GM12801 (cell line): Measurements from ENCODE around the gene FBXO7.

Experiments used
- TF ChIP-seq, protein P1 (sequence below): IDR thresholded peaks from one replicate; pipeline ENCODE4 v1.5.1; 2011; ENCODE audit warnings: control low read depth; ENCODE audit not compliant: insufficient read length; ENCODE audit errors: extremely low read depth

The FBXO7 gene

DNA sequence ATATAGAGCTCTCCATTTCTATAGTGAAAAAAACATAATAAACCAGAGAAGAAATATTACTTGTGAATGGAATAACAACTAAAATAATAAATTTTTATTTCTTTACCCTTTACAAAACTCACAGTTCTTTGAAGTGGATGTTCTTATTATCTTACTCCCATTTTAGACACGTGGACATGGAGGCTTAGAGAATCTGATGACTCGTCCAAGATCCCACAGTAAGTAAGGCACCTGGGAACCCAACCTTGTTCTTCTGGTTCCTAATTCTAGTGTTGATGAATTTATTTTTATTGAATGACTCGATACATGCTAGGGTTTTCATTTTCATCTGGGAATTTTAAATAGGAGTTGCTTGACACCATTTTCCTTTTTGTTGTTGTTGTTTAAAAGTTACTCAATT, 12.2 kb upstream of the FBXO7 start:
- TF ChIP-seq, protein P1, sequence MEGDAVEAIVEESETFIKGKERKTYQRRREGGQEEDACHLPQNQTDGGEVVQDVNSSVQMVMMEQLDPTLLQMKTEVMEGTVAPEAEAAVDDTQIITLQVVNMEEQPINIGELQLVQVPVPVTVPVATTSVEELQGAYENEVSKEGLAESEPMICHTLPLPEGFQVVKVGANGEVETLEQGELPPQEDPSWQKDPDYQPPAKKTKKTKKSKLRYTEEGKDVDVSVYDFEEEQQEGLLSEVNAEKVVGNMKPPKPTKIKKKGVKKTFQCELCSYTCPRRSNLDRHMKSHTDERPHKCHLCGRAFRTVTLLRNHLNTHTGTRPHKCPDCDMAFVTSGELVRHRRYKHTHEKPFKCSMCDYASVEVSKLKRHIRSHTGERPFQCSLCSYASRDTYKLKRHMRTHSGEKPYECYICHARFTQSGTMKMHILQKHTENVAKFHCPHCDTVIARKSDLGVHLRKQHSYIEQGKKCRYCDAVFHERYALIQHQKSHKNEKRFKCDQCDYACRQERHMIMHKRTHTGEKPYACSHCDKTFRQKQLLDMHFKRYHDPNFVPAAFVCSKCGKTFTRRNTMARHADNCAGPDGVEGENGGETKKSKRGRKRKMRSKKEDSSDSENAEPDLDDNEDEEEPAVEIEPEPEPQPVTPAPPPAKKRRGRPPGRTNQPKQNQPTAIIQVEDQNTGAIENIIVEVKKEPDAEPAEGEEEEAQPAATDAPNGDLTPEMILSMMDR = no peak

DNA sequence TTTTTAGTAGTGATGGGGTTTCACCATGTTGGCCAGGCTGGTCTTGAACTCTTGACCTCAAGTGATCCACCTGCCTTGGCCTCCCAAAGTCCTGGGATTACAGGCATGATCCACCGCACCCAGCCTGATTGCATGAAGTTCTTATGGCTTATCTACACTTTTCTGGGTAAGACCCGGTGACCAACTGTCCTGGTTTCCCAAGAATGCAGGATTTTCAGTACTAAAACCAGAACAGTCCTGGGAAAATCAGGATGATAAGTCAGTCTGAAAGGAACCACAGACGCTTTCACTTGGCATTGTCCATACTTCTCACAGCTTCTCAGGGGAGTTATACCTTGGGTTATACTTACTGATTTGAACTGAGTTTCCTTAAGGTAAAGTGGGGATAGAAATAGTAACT, 8.9 kb upstream of the FBXO7 start:
- TF ChIP-seq, protein P1 = no peak

DNA sequence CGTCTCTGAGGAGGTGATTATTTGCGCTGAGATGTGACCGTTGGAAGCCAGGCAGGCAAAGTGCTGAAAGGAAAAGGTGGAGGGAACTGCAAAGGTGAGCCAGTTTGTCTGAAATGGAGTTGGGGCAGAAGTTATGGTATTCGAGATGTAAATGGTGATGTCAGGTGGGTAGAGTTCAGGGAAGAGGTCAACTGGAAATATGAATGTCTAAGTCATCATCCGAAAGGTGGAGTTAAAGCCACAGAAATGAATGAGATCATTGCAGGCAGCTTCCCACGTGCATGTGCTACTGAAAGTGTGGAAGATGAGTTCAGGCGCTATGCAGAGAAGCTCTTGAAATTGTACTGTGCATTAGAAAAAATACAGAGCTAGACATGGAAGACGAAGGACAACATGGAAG, 8.1 kb upstream of the FBXO7 start:
- TF ChIP-seq, protein P1 = no peak

DNA sequence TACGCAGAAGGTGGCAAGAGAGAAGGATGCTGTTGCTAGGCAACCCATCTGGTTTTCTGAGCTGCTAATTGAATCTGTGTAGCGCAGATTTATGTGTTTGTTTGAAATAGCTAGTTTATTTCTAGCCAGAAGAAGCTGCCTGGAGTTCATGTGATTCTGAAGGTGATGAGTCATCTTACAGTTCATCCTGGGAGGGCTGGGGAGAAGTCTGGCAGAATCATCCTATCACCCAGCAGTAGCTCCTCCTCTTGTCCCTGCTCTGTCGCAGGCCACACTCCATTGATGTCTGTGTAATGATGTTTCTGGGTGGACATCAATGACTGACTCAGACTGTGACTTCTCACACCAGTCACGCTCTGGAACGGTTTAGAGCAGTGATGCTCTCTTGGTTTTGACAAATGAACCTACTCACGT, 4.8 kb upstream of the FBXO7 start:
- TF ChIP-seq, protein P1 = no peak

DNA sequence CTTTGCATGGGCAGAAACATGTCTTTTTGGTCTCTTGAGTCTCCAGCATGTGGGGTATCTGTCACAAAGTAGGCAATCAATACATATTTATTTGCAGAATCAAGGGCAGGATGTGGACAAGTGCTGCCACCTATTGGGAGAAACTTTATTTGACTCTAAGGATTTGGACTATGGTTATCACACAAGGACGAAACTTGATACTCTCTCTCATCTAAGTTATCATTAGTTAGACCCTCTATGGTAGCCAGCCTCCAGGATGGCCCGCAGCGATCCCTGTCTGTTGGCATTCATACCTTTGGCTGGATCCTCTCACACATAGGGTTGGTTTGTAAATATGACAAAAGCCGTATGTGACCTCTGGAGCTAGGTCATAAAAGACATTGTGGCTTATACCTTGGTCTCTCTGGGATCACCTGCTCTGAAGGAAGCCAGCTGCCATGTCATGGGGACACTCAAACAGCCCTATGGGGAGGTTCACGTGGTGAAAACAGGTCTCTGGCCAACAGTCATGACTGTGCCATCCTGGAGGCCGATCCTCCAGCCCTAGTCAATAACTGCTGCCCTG, 1.1 kb upstream of the FBXO7 start:
- TF ChIP-seq, protein P1 = no peak

DNA sequence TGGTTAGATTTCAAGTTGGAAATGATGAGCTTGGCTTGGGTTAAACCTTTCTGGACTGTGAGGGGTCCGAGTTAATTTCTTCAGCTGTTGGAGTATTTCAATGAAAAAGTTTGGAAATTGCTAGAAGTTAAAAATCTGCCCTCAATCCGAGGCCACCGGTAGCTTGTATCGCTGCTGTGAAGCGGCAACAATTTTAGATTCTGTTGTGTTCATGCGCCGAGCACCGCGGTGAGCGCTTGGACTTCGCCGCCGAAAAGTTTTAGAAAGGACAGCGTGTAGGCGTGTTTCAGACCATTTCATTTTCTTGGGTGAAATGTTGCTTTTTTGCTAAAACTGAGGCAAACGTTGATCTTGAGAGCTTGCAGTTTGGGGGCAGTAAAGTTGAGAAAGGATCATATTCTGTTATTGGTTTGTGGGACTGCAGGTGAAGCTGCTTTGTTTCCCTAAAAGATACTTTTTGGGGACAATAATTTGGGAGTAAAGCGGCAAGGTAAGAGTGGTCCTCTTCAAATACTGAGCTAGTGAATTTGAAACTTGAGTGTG, 928 bp downstream of the FBXO7 start:
- TF ChIP-seq, protein P1 = no peak

DNA sequence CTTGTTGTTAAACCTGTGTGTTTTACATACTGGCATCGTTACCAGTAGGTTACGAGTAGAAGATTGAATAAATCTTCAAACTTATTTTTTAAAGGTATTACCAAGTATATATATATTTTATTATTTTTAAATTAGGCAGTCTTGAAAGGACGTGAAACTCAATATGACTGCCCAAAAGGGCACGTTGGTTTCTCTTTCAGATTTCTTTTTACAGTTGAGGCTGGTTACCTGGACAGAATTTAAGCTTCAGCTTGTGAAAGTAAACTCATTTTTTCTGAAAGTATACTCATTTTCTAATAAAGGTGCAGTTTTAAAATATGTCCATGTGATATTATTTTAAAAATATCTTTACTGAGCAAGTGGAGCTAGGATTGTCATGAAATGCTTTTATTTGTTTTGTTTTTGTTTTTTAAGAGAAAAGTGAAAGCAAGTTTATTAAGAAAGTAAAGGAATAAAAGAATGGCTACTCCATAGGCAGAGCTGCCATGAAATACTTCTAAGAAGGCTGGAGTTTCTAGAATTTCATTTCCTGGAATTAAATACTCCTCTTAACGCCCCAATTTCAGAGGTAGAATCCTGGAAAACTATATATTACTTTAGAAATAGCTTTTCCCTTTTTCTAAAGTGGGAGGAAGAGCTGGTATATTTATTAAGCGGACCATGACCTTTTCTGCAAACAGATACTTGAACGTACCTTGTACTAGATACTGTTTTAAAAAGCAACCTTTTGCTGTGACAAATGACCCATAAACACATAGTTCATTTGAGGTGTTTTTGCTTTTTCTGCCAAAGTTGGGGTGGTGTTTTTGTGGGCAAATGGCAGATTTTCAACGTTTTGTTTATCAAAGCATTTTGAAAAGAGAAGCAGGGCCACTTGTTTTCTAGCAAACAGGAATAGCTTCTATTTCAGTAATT, 1.9 kb downstream of the FBXO7 start:
- TF ChIP-seq, protein P1 = no peak
